SK-N-SH (cell line): Measurements from ENCODE around the gene KLB. TPM values are rescaled to one million over a fixed set of nuclear protein-coding genes. Genes with fewer than 3 reads are reported as not detected.

ENCODE experiments used
- CTCF ChIA-PET: fragments of 300-600, 350-600 bp; formaldehyde crosslinking; extraction: SDS; loops from one replicate; lab custom pipeline; 2021; lab: Yijun Ruan, JAX
- POLR2A ChIA-PET: fragments of 350-600 bp; sonication (Branson Sonifier 250); formaldehyde crosslinking; extraction: SDS; loops from one replicate; lab custom pipeline; 2020; ENCODE audit warnings: antibody characterized with exemption, inconsistent platforms; lab: Yijun Ruan, JAX
- DNase-seq: peaks from one replicate; pipeline ENCODE4 v3.0.0; 2012
- H2AFZ ChIP-seq: fragments of 200-600 bp; sonication (generic); 2 replicates; pipeline ENCODE4 v1.8.1; 2016; ENCODE audit warnings: antibody characterized with exemption, mild to moderate bottlenecking, low read depth
- H3F3A ChIP-seq: fragments of 200-600 bp; sonication (generic); replicated peaks from 2 replicates; pipeline ENCODE3; 2016; ENCODE audit warnings: antibody characterized with exemption, mild to moderate bottlenecking; ENCODE audit not compliant: insufficient read depth
- H3K27ac ChIP-seq, 2 experiments: fragments of 200-500 bp in 1 of 2; fragments of 200-600 bp in 1 of 2; sonication (Bioruptor generic) in 1 of 2; sonication (generic), shearing (Covaris generic) in 1 of 2; 2 replicates each; pipeline versions ENCODE4 v1.5.1 to v1.6.1; 2014 to 2016; ENCODE audit warnings: low read depth in 2 of 2, inconsistent platforms in 1 of 2, low read length in 1 of 2, mild to moderate bottlenecking in 1 of 2, mixed read lengths in 1 of 2
- H3K27me3 ChIP-seq: fragments of 200-600 bp; sonication (generic), shearing (Covaris generic); 2 replicates; pipeline ENCODE4 v1.6.1; 2016; ENCODE audit warnings: mixed run types; ENCODE audit not compliant: insufficient read depth
- H3K36me3 ChIP-seq, 2 experiments: fragments of 200-500 bp in 1 of 2; fragments of 200-600 bp in 1 of 2; sonication (Bioruptor generic) in 1 of 2; sonication (generic) in 1 of 2; replicated peaks in 1 of 2; 2 replicates each; pipeline versions ENCODE3 to v1.5.1; 2014 to 2016; ENCODE audit warnings: low read length in 1 of 2, mild to moderate bottlenecking in 1 of 2; ENCODE audit not compliant: insufficient read depth in 2 of 2, control insufficient read depth in 1 of 2
- H3K4me1 ChIP-seq, 2 experiments: fragments of 200-500 bp in 1 of 2; fragments of 200-600 bp in 1 of 2; sonication (Bioruptor generic) in 1 of 2; sonication (generic), shearing (Covaris generic) in 1 of 2; 2 replicates each; pipeline versions ENCODE4 v1.5.1 to v1.6.1; 2014 to 2016; ENCODE audit warnings: low read depth in 1 of 2, low read length in 1 of 2, mixed run types in 1 of 2; ENCODE audit not compliant: insufficient read depth in 2 of 2, control insufficient read depth in 1 of 2
- H3K4me2 ChIP-seq: fragments of 200-600 bp; sonication (generic), shearing (Covaris generic); 2 replicates; pipeline ENCODE4 v1.6.1; 2017; ENCODE audit warnings: mixed run types
- H3K4me3 ChIP-seq, 2 experiments: fragments of 200-500 bp in 1 of 2; fragments of 200-600 bp in 1 of 2; sonication (Bioruptor generic) in 1 of 2; sonication (generic), shearing (Covaris generic) in 1 of 2; 2 replicates each; pipeline versions ENCODE4 v1.5.1 to v1.8.1; 2014 to 2016; ENCODE audit warnings: low read depth in 2 of 2, inconsistent platforms in 1 of 2, low read length in 1 of 2, mild to moderate bottlenecking in 1 of 2, mixed read lengths in 1 of 2, moderate library complexity in 1 of 2
- H3K79me2 ChIP-seq: fragments of 200-600 bp; sonication (generic); 2 replicates; pipeline ENCODE4 v1.8.1; 2017; ENCODE audit warnings: mild to moderate bottlenecking; ENCODE audit not compliant: insufficient read depth
- H3K9ac ChIP-seq: fragments of 200-600 bp; sonication (generic); 2 replicates; pipeline ENCODE4 v1.6.1; 2017; ENCODE audit warnings: mixed run types
- H3K9me2 ChIP-seq: fragments of 200-600 bp; sonication (generic); 2 replicates; pipeline ENCODE4 v1.6.1; 2017; ENCODE audit warnings: mixed run types
- H3K9me3 ChIP-seq: fragments of 200-600 bp; sonication (generic); 2 replicates; pipeline ENCODE4 v1.6.1; 2017; ENCODE audit warnings: mixed run types, mild to moderate bottlenecking, moderate library complexity
- H4K20me1 ChIP-seq: fragments of 200-600 bp; sonication (generic); 2 replicates; pipeline ENCODE4 v1.6.1; 2017; ENCODE audit warnings: mild to moderate bottlenecking, mixed run types; ENCODE audit not compliant: insufficient read depth
- CHD2 ChIP-seq: fragments of 150-350 bp; IDR thresholded peaks from 2 replicates; pipeline ENCODE4 v1.6.1; 2018; ENCODE audit warnings: low read length; ENCODE audit not compliant: partially characterized antibody
- ELF1 ChIP-seq: IDR thresholded peaks from 2 replicates; pipeline ENCODE4 v1.4.0; 2012
- FOSL2 ChIP-seq: IDR thresholded peaks from 2 replicates; pipeline ENCODE4 v1.4.0; 2012; ENCODE audit warnings: low read depth, mild to moderate bottlenecking, moderate library complexity, borderline replicate concordance
- FOXM1 ChIP-seq: IDR thresholded peaks from 2 replicates; pipeline ENCODE4 v1.4.0; 2012; ENCODE audit warnings: low read depth, mild to moderate bottlenecking
- GABPA ChIP-seq: IDR thresholded peaks from 2 replicates; pipeline ENCODE4 v1.4.0; 2012; ENCODE audit warnings: low read depth, mild to moderate bottlenecking
- JUND ChIP-seq: IDR thresholded peaks from 2 replicates; pipeline ENCODE4 v1.4.0; 2012
- MEF2A ChIP-seq: IDR thresholded peaks from 2 replicates; pipeline ENCODE4 v1.4.0; 2012; ENCODE audit warnings: low read depth, borderline replicate concordance
- NRF1 ChIP-seq: IDR thresholded peaks from 2 replicates; pipeline ENCODE4 v1.6.1; 2012; ENCODE audit warnings: low read depth, mild to moderate bottlenecking, low read length
- POLR2AphosphoS5 ChIP-seq: IDR thresholded peaks from 2 replicates; pipeline ENCODE4 v1.6.1; 2012; ENCODE audit warnings: low read depth, low read length
- SIN3A ChIP-seq: IDR thresholded peaks from 2 replicates; pipeline ENCODE4 v1.6.1; 2012; ENCODE audit warnings: low read depth, mild to moderate bottlenecking, low read length, moderate library complexity, borderline replicate concordance
- SMC3 ChIP-seq: IDR thresholded peaks from 2 replicates; pipeline ENCODE4 v1.6.1; 2012; ENCODE audit warnings: low read depth, low read length, improper control_type of control experiment
- TAF1 ChIP-seq: IDR thresholded peaks from 2 replicates; pipeline ENCODE4 v1.6.1; 2012; ENCODE audit warnings: low read depth, mild to moderate bottlenecking, low read length, moderate library complexity, borderline replicate concordance
- TCF12 ChIP-seq: IDR thresholded peaks from 2 replicates; pipeline ENCODE4 v1.4.0; 2012
- TEAD4 ChIP-seq: IDR thresholded peaks from 2 replicates; pipeline ENCODE4 v1.4.0; 2012; ENCODE audit warnings: mild to moderate bottlenecking, borderline replicate concordance; ENCODE audit not compliant: insufficient read depth
- USF2 ChIP-seq: fragments of 150-350 bp; IDR thresholded peaks from 2 replicates; pipeline ENCODE4 v1.6.1; 2017; ENCODE audit warnings: antibody characterized with exemption, low read length, low read depth, borderline replicate concordance
- YY1 ChIP-seq: IDR thresholded peaks from 2 replicates; pipeline ENCODE4 v1.4.0; 2012; ENCODE audit warnings: low read depth, mild to moderate bottlenecking
- WGBS: methylation state at CpG from one replicate; pipeline ENCODE4 v1.1.6; 2017; ENCODE audit warnings: low lambda C conversion rate; 5-methylcytosine and 5-hydroxymethylcytosine counted together
- polyA plus RNA-seq, 3 experiments: library from polyadenylated mRNA; depleted of rRNA; stranded (reverse); fragments of >200 nt; gene quantifications; 2 replicates each; pipeline ENCODE4 v1.2.3, GENCODE V29; 2012
- TF ChIP-seq, protein P1 (sequence below): IDR thresholded peaks from 2 replicates; pipeline ENCODE4 v1.6.1; 2012; ENCODE audit warnings: mild to moderate bottlenecking, low read depth, low read length, moderate library complexity
- TF ChIP-seq, protein P2 (sequence below): IDR thresholded peaks from 2 replicates; pipeline ENCODE4; 2012
- TF ChIP-seq, protein P3 (sequence below): IDR thresholded peaks from 2 replicates; pipeline ENCODE4 v1.4.0; 2012; ENCODE audit warnings: low read depth, borderline replicate concordance
- TF ChIP-seq, protein P4 (sequence below): fragments of 150-350 bp; IDR thresholded peaks from 2 replicates; pipeline ENCODE4 v1.6.1; 2016; ENCODE audit warnings: mild to moderate bottlenecking, low read depth, low read length

The KLB gene
- polyA plus RNA-seq, 1 of the 3 experiments (the other 2 are of a cell fraction), result not detected

GRCh38 chr4:39363773-39364393, 42.8 kb upstream of the KLB start:
- Histone ChIP-seq H3K79me2 (peaks cover 76% of the 10 kb centered on the region), H3K4me2 (no peak overlapping the region), H3K36me3 (peaks cover 0 to 10% of the 10 kb centered on the region in 2 experiments), H3K27me3 (no peaks in the 10 kb centered on the region)
- CTCF ChIA-PET, result no interaction called here
- TF ChIP-seq GABPA (no peak), USF2 (no peak), YY1 (no peak), TCF12 (no peak), ELF1 (no peak), MEF2A (no peak), NRF1 (no peak), FOXM1 (no peak), CHD2 (no peak), TEAD4 (no peak), TAF1 (no peak), SMC3 (no peak), POLR2AphosphoS5 (no peak), FOSL2 (no peak), SIN3A (no peak), JUND (no peak)
- TF ChIP-seq, protein P1, sequence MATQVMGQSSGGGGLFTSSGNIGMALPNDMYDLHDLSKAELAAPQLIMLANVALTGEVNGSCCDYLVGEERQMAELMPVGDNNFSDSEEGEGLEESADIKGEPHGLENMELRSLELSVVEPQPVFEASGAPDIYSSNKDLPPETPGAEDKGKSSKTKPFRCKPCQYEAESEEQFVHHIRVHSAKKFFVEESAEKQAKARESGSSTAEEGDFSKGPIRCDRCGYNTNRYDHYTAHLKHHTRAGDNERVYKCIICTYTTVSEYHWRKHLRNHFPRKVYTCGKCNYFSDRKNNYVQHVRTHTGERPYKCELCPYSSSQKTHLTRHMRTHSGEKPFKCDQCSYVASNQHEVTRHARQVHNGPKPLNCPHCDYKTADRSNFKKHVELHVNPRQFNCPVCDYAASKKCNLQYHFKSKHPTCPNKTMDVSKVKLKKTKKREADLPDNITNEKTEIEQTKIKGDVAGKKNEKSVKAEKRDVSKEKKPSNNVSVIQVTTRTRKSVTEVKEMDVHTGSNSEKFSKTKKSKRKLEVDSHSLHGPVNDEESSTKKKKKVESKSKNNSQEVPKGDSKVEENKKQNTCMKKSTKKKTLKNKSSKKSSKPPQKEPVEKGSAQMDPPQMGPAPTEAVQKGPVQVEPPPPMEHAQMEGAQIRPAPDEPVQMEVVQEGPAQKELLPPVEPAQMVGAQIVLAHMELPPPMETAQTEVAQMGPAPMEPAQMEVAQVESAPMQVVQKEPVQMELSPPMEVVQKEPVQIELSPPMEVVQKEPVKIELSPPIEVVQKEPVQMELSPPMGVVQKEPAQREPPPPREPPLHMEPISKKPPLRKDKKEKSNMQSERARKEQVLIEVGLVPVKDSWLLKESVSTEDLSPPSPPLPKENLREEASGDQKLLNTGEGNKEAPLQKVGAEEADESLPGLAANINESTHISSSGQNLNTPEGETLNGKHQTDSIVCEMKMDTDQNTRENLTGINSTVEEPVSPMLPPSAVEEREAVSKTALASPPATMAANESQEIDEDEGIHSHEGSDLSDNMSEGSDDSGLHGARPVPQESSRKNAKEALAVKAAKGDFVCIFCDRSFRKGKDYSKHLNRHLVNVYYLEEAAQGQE, result no peak
- TF ChIP-seq, protein P2, sequence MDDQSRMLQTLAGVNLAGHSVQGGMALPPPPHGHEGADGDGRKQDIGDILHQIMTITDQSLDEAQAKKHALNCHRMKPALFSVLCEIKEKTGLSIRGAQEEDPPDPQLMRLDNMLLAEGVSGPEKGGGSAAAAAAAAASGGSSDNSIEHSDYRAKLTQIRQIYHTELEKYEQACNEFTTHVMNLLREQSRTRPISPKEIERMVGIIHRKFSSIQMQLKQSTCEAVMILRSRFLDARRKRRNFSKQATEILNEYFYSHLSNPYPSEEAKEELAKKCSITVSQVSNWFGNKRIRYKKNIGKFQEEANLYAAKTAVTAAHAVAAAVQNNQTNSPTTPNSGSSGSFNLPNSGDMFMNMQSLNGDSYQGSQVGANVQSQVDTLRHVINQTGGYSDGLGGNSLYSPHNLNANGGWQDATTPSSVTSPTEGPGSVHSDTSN, result no peak
- TF ChIP-seq, protein P3, sequence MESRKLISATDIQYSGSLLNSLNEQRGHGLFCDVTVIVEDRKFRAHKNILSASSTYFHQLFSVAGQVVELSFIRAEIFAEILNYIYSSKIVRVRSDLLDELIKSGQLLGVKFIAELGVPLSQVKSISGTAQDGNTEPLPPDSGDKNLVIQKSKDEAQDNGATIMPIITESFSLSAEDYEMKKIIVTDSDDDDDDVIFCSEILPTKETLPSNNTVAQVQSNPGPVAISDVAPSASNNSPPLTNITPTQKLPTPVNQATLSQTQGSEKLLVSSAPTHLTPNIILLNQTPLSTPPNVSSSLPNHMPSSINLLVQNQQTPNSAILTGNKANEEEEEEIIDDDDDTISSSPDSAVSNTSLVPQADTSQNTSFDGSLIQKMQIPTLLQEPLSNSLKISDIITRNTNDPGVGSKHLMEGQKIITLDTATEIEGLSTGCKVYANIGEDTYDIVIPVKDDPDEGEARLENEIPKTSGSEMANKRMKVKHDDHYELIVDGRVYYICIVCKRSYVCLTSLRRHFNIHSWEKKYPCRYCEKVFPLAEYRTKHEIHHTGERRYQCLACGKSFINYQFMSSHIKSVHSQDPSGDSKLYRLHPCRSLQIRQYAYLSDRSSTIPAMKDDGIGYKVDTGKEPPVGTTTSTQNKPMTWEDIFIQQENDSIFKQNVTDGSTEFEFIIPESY, result no peak
- TF ChIP-seq, protein P4, sequence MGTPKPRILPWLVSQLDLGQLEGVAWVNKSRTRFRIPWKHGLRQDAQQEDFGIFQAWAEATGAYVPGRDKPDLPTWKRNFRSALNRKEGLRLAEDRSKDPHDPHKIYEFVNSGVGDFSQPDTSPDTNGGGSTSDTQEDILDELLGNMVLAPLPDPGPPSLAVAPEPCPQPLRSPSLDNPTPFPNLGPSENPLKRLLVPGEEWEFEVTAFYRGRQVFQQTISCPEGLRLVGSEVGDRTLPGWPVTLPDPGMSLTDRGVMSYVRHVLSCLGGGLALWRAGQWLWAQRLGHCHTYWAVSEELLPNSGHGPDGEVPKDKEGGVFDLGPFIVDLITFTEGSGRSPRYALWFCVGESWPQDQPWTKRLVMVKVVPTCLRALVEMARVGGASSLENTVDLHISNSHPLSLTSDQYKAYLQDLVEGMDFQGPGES, result no peak
- TF ChIP-seq, all 33 proteins: peak for 0
- H3K9me3 ChIP-seq, result no peaks in the 10 kb centered on the region
- peaks cover 11% of the 10 kb centered on the region for H3F3A ChIP-seq
- no peak overlapping the region for H3K27ac ChIP-seq
- DNase-seq, result no peak
- H3K9me2 ChIP-seq, result no peaks in the 10 kb centered on the region
- 0 out of 2 replicates have a peak, but pooled peaks cover 7% of the 10 kb centered on the region for H4K20me1 ChIP-seq
- peaks cover 0 to 12% of the 10 kb centered on the region in 2 experiments; a peak in 2 of 4 replicates for H3K4me1 ChIP-seq
- H2AFZ ChIP-seq, result no peak overlapping the region
- no peak overlapping the region for H3K4me3 ChIP-seq
- WGBS, result 94% methylated on average over 4 of the region's 4 CpGs
- H3K9ac ChIP-seq, result no peak overlapping the region
- POLR2A ChIA-PET, result no interaction called here
